ENCODE measurements around the gene DUSP16.
"Not testable (repeated sequence)": the region's sequence is repeated elsewhere in the genome, so short reads cannot be mapped to it uniquely, and the experiment has no call there.

The DUSP16 gene

GRCh38 chr12:12521044-12521485 is 41.6 kb downstream of the DUSP16 start:
- no peak for DNase-seq (ENCODE audit: low read depth in 2 of 2)

GRCh38 chr12:12520273-12520672 is 42.4 kb downstream of the DUSP16 start:
- DNase-seq (ENCODE audit: low read depth in 2 of 2), result no peak

GRCh38 chr12:12519354-12519998 is 43.2 kb downstream of the DUSP16 start:
- DNase-seq (ENCODE audit: low read depth in 2 of 2), result no peak

- DNase-seq (ENCODE audit: low read depth in 2 of 2), result no peak
Observed at GRCh38 chr12:12518919-12519318, 43.7 kb downstream of the DUSP16 start.

- no peak for DNase-seq (ENCODE audit: low read depth in 2 of 2)
Observed at GRCh38 chr12:12518464-12518845, 44.2 kb downstream of the DUSP16 start.

- no peak for DNase-seq (ENCODE audit: low read depth in 2 of 2)
Observed at GRCh38 chr12:12513416-12514006, 49.2 kb downstream of the DUSP16 start.

- DNase-seq (ENCODE audit: low read depth in 2 of 2), result no peak
Observed at GRCh38 chr12:12511895-12512711, 50.6 kb downstream of the DUSP16 start.

- no peak for DNase-seq (ENCODE audit: low read depth in 2 of 2)
Observed at GRCh38 chr12:12511021-12511783, 51.5 kb downstream of the DUSP16 start.

- DNase-seq (ENCODE audit: low read depth in 2 of 2), result no peak
Observed at GRCh38 chr12:12510551-12510950, 52.1 kb downstream of the DUSP16 start.

GRCh38 chr12:12510141-12510540 is 52.5 kb downstream of the DUSP16 start:
- peak; percentile 43 to 46 for DNase-seq (ENCODE audit: low read depth in 2 of 2)

GRCh38 chr12:12508612-12509011 is 54.1 kb downstream of the DUSP16 start:
- peak; percentile 36 to 37 for DNase-seq (ENCODE audit: low read depth in 2 of 2)

- no peak for DNase-seq (ENCODE audit: low read depth in 2 of 2)
Observed at GRCh38 chr12:12507121-12507520, 55.5 kb downstream of the DUSP16 start.

GRCh38 chr12:12506496-12506890 is 56.2 kb downstream of the DUSP16 start:
- no peak for DNase-seq (ENCODE audit: low read depth in 2 of 2)

GRCh38 chr12:12505544-12506495 is 56.8 kb downstream of the DUSP16 start:
- peak; percentile 52 to 54 for DNase-seq (ENCODE audit: low read depth in 2 of 2)

- no peak for DNase-seq (ENCODE audit: low read depth in 2 of 2)
Observed at GRCh38 chr12:12503384-12504078, 59.1 kb downstream of the DUSP16 start.

GRCh38 chr12:12502815-12503151 is 59.9 kb downstream of the DUSP16 start:
- no peak for DNase-seq (ENCODE audit: low read depth in 2 of 2)

GRCh38 chr12:12502130-12502814 is 60.4 kb downstream of the DUSP16 start:
- DNase-seq (ENCODE audit: low read depth in 2 of 2), result not testable (repeated sequence)

- DNase-seq (ENCODE audit: low read depth in 2 of 2), result no peak
Observed at GRCh38 chr12:12501121-12501520, 61.5 kb downstream of the DUSP16 start.

- DNase-seq (ENCODE audit: low read depth in 2 of 2), result no peak
Observed at GRCh38 chr12:12499909-12500604, 62.6 kb downstream of the DUSP16 start.
